Kidney tubule cell (primary cell): ENCODE results near the gene PPP1R14D.
A peak's percentile ranks its signal among the peaks of the same experiment; 100 is the strongest.

ENCODE experiments used
- DNase-seq: peaks from one replicate; pipeline ENCODE4 v3.0.0-alpha.2; 2018; ENCODE audit warnings: low spot score

Gene PPP1R14D

GRCh38 chr15:40819048-40819447 lies 9.5 kb downstream of the PPP1R14D start:
- no peak for DNase-seq

- peak; percentile 82 for DNase-seq
Observed at GRCh38 chr15:40815042-40815698, 13.3 kb downstream of the PPP1R14D start.

GRCh38 chr15:40812721-40813425 lies 15.6 kb downstream of the PPP1R14D start:
- no peak for DNase-seq

- no peak for DNase-seq
Observed at GRCh38 chr15:40808861-40809450, 19.6 kb downstream of the PPP1R14D start.

GRCh38 chr15:40807888-40808461 lies 20.5 kb downstream of the PPP1R14D start:
- DNase-seq: peak; percentile 22

GRCh38 chr15:40807028-40807887 lies 21.2 kb downstream of the PPP1R14D start, which contains the start of the genes DNAJC17 and ZFYVE19:
Gene DNAJC17, minus strand, starts transcription at chr15:40807473. Its CDS starts 27 bp downstream, at chr15:40807446.
Gene ZFYVE19, plus strand, starts transcription at chr15:40807089. Its CDS starts 501 bp downstream, at chr15:40807590.
- DNase-seq: peak; percentile 98

- no peak for DNase-seq
Observed at GRCh38 chr15:40806672-40807027, 21.9 kb downstream of the PPP1R14D start.

- DNase-seq: no peak
Observed at GRCh38 chr15:40803688-40804087, 24.8 kb downstream of the PPP1R14D start.

- DNase-seq: no peak
Observed at GRCh38 chr15:40803076-40803475, 25.4 kb downstream of the PPP1R14D start.

- DNase-seq: no peak
Observed at GRCh38 chr15:40799523-40799922, 29.0 kb downstream of the PPP1R14D start.

- DNase-seq: no peak
Observed at GRCh38 chr15:40796512-40796911, 32.0 kb downstream of the PPP1R14D start.

- DNase-seq: no peak
Observed at GRCh38 chr15:40796041-40796440, 32.5 kb downstream of the PPP1R14D start.

GRCh38 chr15:40793216-40793989 lies 35.1 kb downstream of the PPP1R14D start:
- peak; percentile 98 for DNase-seq

- DNase-seq: no peak
Observed at GRCh38 chr15:40792394-40792793, 36.1 kb downstream of the PPP1R14D start.

GRCh38 chr15:40790718-40791117 lies 37.8 kb downstream of the PPP1R14D start:
- peak; percentile 77 for DNase-seq

GRCh38 chr15:40789999-40790398 lies 38.5 kb downstream of the PPP1R14D start:
- DNase-seq: no peak

- no peak for DNase-seq
Observed at GRCh38 chr15:40789119-40789518, 39.4 kb downstream of the PPP1R14D start.

GRCh38 chr15:40787991-40788390 lies 40.5 kb downstream of the PPP1R14D start:
- DNase-seq: no peak

- DNase-seq: peak; percentile 98
Observed at GRCh38 chr15:40787344-40787841, 41.1 kb downstream of the PPP1R14D start.

GRCh38 chr15:40785814-40786213 lies 42.7 kb downstream of the PPP1R14D start:
- no peak for DNase-seq

GRCh38 chr15:40785164-40785563 lies 43.3 kb downstream of the PPP1R14D start:
- no peak for DNase-seq
